Globus pallidus (tissue), 1 donor: ENCODE measurements around the gene METTL17.
"Not testable (repeated sequence)": the region's sequence is repeated elsewhere in the genome, so short reads cannot be mapped to it uniquely, and the experiment has no call there.

Experiments
- DNase-seq: peaks from one replicate; pipeline ENCODE4 v3.0.0-alpha.2; 2015; ENCODE audit warnings: low spot score

Gene METTL17

GRCh38 chr14:21024585-21025370, 35.0 kb downstream of the METTL17 start, which contains the start of gene NDRG2:
Gene NDRG2, minus strand, starts transcription at chr14:21025061. Its CDS starts 1,746 bp downstream, at chr14:21023315.
- DNase-seq, result peak; percentile 88

DNA sequence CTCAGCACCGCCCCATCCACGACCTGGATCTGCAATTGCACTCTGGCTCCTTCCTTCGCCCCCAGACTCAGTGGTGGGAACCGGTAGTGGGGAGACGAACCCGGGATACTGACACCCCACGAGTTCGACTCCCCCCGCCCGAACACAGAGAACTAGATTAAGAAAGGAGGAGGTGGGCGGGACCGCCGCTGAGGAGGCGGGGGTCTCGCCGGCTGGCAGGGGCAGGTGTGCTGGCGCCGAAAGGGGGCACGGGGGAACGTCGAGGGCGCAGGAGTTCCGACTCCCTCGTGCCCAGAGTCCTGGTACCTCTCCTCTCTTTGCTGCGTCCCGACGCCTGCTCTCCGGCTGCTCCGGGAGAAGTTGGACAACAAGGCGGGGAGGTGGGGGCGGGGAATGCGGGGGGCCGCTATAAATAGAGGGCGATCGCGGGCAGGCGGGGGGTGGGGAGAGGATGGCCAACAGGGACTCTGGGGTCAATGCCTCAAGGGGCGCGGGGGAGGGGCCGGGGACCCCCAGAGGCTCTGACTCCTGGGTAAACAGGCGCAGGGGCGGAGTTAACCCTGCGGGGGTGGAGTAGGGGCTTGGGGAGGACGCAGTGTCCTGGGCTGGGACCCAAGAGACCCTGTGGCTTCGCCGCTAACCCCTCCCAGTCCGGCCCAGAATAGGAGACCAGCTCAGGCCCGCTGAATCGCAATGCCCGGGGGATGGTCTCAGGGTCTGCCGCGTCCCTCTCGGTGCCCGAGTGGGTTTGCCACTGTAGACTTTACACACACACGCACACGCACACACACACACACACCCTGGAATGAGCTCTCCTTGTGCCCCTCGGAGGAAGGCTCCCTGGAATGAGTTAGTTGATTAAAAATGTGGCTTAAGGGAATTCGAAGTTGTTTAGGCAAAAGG, 35.8 kb downstream of the METTL17 start:
- peak; percentile 91 for DNase-seq

GRCh38 chr14:21026274-21026987, 36.7 kb downstream of the METTL17 start:
- peak; percentile 97 for DNase-seq

DNA sequence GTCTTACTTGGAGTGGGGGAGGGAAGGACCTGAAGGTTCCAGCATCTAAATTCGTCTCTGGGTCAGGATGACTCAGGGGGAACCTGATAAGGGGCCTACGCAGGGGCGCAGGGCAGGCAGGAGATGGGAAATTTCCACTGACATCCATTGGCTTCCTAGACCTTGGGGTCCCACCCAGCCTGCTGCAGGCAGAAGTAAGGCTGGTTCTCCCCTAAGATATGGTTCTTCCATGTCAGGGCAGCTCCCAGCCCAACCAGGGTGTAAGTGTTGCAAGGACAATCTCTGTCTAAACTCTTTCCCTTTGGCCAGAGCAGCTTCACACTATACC, 37.2 kb downstream of the METTL17 start:
- DNase-seq, result no peak

GRCh38 chr14:21029917-21030316, 40.1 kb downstream of the METTL17 start, which contains the start of gene TPPP2:
Gene TPPP2, plus strand, starts transcription at chr14:21030217. Its CDS starts 365 bp downstream, at chr14:21030582.
- no peak for DNase-seq

DNA sequence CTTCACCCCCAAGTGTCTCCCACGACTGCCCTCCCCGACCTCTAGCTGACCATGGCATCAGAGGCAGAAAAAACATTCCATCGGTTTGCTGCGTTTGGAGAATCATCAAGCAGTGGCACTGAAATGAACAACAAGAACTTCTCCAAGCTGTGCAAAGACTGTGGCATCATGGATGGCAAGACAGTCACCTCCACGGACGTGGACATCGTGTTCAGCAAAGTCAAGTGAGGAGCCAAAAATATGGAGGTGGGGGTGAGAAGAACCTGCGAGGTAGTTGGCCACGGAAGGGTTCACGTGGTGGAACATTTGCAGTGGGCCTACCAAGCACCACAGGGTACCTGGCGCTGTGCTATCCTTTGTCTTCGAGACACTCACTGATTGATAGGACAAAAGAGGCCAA, 40.8 kb downstream of the METTL17 start:
- no peak for DNase-seq

GRCh38 chr14:21032326-21033132, 42.7 kb downstream of the METTL17 start:
- no peak for DNase-seq

DNA sequence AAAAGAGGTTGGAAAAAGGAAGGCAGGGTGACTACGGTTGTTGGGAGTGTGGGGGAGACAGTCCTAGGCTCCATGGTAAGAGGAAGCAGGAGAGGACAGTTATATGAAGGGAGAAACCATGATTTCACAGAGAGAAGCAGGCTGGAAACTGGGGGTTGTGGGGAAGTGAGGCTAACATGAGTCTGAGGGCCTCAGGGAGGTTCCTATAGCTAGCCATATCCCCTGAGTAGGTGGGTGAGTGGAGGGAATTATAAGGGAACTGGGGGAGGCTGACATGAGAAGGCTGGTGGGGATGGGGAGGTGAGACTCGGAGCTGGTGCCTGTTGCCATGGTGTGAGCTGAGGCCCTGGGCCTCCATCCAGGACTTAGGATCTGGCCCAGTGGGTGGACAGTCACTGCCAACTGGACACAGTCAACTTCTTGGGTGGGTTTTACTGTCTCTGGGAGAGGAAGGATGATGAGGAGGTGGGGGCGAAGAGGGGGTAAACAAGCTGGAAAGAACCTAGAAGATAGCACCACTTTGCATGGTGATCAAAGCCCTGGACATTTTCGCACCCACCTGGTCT, 43.4 kb downstream of the METTL17 start:
- peak; percentile 43 for DNase-seq

DNA sequence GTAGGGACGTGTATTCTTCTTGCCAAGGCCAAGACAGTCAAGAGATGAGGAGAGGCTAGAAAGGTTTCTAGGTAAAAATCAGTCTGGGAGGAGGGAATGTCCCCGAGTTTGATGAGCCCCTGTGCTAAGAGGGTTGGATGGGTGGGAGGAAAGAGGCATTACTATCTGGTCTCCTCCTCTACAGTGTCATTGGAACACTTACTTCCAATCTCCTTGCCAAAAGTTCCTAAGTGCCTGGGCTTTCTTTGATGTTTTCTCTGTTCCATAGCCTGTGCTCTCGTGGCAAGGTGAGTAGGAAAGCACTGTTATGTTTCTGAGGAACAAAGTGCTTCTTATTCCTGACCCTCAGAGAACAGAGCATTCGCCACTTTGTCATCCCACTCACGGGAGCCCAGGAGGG, 44.9 kb downstream of the METTL17 start, which contains the start of gene RNASE13:
RNASE13 (minus strand) TSS at position 101 of the 400 bp plus-strand sequence. CDS start 519 bp downstream, outside the sequence.
- DNase-seq, result no peak

DNA sequence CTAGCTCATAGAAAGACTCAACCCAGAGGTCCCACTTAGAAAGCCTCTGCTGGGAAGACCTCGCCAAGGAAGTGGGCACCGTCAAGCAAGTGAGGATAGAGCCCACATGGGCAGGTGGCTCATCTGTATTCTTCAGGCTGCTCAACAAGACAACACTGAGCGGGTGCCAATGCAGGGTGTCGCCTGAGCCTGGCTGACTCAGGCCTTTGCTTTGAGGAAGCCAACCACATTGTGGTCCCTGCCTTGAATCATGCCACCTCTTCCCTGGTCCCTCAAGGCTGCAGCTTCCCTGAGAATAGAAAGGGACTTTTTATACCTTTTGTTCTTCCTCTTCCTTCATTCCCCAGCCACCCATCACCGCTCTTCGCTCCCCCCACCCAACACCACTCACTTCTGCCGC, 47.0 kb downstream of the METTL17 start:
- DNase-seq, result no peak

DNA sequence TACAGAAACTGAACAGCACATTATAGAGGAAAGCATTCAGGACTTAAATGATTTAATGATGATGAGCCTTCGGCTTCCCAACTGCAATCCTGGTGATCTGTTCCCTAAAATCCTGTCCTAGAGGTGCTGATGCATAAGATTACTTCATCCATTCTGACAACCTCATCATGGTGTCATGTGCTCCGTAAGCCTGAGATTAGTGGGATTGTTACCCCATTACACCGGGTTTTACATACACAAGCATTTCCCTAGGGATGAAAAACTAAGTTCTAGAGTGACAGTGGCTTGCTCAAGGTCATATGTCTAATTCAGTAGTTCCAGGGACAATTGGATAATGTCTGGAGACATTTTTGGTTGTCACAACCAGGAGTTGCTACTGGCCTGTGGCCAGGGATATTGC, 47.4 kb downstream of the METTL17 start:
- no peak for DNase-seq

GRCh38 chr14:21038441-21039422, 49.0 kb downstream of the METTL17 start:
- peak; percentile 93 for DNase-seq

DNA sequence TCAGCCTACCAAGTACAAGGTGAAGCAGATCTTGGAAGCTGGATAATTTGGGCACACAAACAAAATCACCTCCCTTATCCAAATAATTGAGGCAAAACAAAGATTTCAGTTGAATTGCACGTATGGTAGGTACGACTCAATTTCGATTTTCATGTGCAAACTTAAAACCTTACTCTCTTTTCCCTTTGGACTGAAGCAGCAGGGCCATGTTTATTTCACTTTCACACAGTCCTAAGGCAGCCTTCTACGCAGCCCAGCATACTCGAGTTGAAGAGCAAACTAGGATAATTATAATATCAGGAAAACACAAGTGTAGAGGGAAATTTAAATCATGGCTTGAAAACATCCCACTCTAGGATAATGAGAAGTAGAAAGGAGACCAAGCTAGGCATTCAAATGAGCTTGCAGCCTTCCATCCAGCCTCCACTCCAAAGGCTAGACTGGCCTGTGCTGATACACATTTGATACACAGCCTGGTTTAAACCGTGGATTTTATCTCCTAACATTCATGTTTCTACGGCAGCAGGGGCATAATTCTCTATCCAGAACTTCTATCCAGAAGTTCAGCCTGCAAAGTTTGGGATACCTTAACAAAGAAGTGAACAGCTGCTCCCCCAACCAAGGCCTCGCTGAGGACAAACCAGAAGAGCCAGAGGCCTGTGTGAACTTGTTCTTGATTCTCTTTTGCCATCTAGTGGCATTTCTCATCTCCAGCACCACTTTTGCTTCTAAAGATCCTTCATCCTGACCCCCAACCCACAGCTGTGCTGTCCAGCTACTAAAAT, 50.0 kb downstream of the METTL17 start:
- DNase-seq, result peak; percentile 92

GRCh38 chr14:21040370-21040925, 50.7 kb downstream of the METTL17 start:
- no peak for DNase-seq

DNA sequence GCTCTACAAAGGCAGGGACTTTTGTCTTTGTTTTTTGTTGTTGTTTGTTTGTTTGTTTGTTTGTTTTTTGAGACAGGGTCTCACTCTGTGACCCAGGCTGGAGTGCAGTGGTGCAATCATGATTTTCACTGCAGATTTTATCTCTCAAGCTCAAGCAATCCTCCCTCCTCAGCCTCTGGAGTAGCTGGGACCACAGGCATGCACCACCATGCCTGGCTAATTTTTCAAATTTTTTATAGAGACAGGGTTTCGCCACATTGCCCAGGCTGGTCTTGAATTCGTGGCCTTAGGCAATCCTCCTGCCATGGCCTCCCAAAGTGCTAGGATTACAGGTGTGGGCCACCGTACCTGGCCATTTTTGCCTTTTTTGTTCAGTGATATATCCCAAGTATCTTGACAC, 51.2 kb downstream of the METTL17 start:
- DNase-seq, result not testable (repeated sequence)

DNA sequence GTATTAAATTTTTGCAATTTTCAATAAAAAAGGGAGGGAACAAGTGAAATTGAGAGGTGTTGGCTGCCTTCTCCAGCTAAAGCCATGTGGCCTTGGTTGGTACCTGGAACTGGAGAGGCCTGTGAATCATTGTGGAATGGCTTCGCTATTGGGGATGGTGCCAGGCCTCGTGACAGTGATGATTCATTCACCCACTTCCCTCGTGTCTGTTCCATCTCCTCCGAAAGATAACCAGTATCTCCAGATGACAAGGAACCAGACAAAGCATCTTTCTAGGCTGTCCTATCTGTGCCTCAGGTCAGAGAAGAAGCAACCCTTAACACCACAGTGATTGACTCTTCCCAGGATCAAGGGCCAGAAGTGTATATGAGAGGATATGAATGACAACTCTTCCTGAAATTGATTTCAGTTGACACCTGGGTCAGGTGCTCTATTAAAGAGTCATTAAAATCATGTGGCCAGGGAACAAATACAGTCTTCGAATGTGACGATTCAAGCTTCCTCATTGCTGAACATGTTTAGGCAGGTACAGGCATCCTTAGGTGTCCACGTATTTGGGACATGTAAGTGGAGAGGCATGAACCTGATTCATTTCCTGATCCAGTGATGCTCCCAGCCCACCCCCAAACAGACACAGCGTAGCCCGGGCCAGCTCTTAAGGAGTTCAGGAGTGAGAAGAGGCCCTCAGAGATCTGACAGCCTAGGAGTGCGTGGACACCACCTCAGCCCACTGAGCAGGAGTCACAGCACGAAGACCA, 52.1 kb downstream of the METTL17 start, which contains the start of gene RNASE7:
RNASE7 (plus strand) TSS at position 687 of the 758 bp plus-strand sequence. CDS start 631 bp downstream, outside the sequence.
- DNase-seq, result no peak

GRCh38 chr14:21042918-21043317, 53.1 kb downstream of the METTL17 start:
- peak; percentile 87 for DNase-seq
